Measurements from ENCODE around the gene PCDHGA1.

Gene PCDHGA1

DNA sequence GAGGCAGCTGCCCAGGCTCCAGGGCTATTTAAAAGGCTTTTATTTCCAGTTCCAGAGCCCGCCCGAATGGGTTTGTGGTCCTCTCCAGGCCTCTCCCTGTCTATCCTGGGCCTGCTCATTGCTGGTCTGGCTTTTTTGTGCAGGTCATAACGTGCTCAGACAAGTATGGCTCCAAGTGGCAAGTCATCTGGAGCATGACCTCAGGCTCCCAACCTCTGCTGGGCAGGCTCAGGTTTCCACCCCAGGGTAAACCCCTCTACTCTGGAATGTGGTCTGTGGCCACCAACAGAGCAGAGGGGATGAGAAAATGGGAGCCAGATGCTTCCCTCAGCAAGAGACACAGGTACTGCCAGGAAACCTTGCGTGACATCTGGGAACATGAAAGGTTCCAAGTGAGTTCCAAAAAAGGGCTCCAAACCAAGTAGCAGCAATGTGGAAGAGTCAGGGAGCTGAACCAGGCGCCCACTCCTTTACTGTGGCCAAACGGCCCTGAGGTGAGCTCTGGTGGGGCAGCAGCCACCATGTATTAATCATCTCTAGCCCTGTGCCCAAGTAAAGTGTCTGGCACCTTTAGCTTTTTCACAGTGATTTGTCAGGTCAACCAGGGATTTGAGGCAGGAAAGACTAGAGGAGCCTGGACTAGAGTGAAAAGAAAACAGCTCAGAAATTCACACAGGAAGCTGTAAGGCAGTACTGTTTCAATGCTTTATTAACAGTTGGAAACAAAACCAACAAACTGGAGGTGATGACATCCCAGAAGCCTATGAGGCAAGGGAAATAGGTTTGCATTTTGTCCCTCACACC lies 184.2 kb downstream of the PCDHGA1 start:
- Mint-ChIP-seq H3K9me3 (no peaks in the 10 kb centered on the region), H3K4me1 (peaks cover 21% of the 10 kb centered on the region), H3K27ac (ENCODE audit: low read depth) (no peak overlapping the region), H3K4me3 (peak overlapping the region; percentile 69), H3K27me3 (no peaks in the 10 kb centered on the region), H3K36me3 (ENCODE audit: insufficient read depth) (peaks cover 54% of the 10 kb centered on the region)
- DNase-seq (ENCODE audit: low spot score in 2 of 2) (no peak), ATAC-seq (replicated peaks; ENCODE audit: extremely low read depth, poor library complexity, severe bottlenecking) (no peak)

DNA sequence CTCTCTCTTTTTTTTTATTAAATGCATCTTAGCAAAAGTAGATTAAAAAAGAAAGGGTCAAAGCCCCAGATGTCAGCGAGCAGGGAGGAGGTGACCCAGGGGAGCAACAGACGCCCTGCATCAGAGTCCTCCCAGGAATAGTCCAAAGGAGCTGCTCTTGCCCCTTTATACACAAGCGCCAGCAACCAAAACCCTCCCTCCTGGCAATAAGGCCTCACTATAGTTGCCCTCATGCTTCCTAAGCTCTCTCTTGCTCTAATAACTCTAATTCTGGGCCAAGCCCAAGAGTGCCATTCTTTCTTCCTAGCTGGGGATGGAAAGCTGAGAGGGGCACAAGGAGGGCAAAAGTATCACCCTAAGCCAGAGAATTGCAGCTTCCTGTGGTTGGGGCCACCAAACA lies 184.8 kb downstream of the PCDHGA1 start:
- Mint-ChIP-seq H3K4me1 (peaks cover 21% of the 10 kb centered on the region), H3K27me3 (no peaks in the 10 kb centered on the region), H3K27ac (ENCODE audit: low read depth) (no peak overlapping the region), H3K36me3 (ENCODE audit: insufficient read depth) (peaks cover 55% of the 10 kb centered on the region), H3K4me3 (no peak overlapping the region), H3K9me3 (no peaks in the 10 kb centered on the region)
- ATAC-seq (replicated peaks; ENCODE audit: extremely low read depth, poor library complexity, severe bottlenecking) (no peak), DNase-seq (ENCODE audit: low spot score in 2 of 2) (no peak)

DNA sequence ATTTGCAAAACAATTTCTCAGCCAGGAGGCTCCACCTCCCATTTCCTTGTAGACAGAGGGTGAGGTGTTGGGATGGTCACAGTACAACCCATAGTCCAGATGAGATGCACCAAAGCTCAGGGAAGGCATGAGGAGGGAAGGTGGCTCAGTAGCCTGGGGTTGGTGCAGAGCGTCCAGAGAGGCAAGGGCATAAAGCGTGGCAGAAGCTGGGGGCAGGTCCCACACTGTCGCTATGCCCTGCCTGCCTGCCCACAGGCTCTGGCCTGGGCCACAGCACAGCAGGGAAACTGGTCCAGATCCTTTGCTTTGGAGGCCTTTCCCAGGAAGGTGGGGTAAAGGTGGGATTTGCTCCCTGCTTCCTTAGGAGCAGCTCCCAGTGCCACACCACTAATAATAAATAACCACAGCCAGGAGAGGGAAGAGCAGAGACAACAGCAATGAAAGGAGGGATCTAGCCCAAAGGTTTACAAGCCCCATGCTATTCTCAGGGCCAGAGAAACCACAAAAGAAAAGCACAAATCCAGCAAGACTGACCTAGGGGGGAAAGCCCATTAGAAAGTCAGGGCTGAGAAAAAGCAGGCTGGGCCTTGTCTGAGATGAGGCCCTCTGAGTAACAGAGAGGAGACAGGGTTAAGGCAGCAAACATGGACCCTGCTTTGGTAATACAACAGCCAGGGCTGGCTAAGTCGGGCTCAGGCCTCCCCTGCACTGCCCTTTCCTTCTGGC lies 185.8 kb downstream of the PCDHGA1 start:
- H3K27ac Mint-ChIP-seq (ENCODE audit: low read depth): no peak overlapping the region

DNA sequence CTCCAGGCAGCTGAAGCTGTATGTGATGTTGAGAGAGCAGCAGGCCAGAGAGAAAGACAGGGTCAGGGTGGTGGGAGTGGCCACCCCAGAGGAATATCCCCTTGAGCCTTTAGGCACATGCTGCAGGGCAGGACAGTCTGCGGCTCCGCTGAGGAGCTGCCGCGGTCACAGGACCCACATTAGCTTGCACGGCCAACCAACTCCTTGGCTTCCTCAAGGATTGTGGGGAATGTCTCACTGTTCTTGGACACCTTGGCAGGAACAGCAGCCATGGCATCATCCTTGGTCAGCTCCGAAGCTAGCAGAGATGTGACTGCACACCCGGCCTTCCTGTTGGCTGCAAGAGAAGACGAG lies 186.3 kb downstream of the PCDHGA1 start:
- Mint-ChIP-seq H3K27me3 (no peaks in the 10 kb centered on the region), H3K27ac (ENCODE audit: low read depth) (no peak overlapping the region), H3K9me3 (no peaks in the 10 kb centered on the region), H3K36me3 (ENCODE audit: insufficient read depth) (peaks cover 67% of the 10 kb centered on the region), H3K4me1 (peaks cover 21% of the 10 kb centered on the region), H3K4me3 (no peak overlapping the region)
- ATAC-seq (replicated peaks; ENCODE audit: extremely low read depth, poor library complexity, severe bottlenecking): no peak
- no peak for DNase-seq (ENCODE audit: low spot score in 2 of 2)

More for the DNA sequence above, 185.8 kb downstream of the PCDHGA1 start:
- Mint-ChIP-seq H3K36me3 (ENCODE audit: insufficient read depth) (peaks cover 61% of the 10 kb centered on the region), H3K9me3 (no peaks in the 10 kb centered on the region), H3K27me3 (no peaks in the 10 kb centered on the region), H3K4me3 (no peak overlapping the region), H3K4me1 (peaks cover 21% of the 10 kb centered on the region)
- DNase-seq (ENCODE audit: low spot score in 2 of 2): no peak
- no peak for ATAC-seq (replicated peaks; ENCODE audit: extremely low read depth, poor library complexity, severe bottlenecking)

DNA sequence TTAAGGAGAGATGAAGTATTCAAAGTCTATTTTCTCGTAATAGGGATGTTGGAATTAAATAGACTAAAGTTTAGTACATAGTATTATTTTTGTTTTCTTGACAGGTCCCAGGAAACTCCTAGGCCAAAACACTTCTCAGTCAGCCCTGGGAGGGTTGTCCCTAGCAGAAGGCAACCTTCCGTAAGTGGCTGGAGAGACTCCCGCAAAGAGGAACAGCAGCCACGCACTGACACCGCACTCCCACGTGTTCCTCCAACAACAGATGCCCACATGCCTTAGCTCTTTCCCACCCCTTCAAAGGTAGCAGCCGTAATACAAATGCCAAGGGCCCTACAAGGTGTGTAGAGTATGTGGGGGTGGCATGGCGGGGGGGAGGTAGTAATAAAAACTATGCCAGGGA lies 187.0 kb downstream of the PCDHGA1 start:
- H3K9me3 Mint-ChIP-seq: no peaks in the 10 kb centered on the region
- no peak for ATAC-seq (replicated peaks; ENCODE audit: extremely low read depth, poor library complexity, severe bottlenecking)
- H3K4me1 Mint-ChIP-seq: peaks cover 20% of the 10 kb centered on the region
- H3K27me3 Mint-ChIP-seq: no peaks in the 10 kb centered on the region
- H3K36me3 Mint-ChIP-seq (ENCODE audit: insufficient read depth): peaks cover 73% of the 10 kb centered on the region
- no peak overlapping the region for H3K27ac Mint-ChIP-seq (ENCODE audit: low read depth)
- DNase-seq (ENCODE audit: low spot score in 2 of 2): no peak
- no peak overlapping the region for H3K4me3 Mint-ChIP-seq

DNA sequence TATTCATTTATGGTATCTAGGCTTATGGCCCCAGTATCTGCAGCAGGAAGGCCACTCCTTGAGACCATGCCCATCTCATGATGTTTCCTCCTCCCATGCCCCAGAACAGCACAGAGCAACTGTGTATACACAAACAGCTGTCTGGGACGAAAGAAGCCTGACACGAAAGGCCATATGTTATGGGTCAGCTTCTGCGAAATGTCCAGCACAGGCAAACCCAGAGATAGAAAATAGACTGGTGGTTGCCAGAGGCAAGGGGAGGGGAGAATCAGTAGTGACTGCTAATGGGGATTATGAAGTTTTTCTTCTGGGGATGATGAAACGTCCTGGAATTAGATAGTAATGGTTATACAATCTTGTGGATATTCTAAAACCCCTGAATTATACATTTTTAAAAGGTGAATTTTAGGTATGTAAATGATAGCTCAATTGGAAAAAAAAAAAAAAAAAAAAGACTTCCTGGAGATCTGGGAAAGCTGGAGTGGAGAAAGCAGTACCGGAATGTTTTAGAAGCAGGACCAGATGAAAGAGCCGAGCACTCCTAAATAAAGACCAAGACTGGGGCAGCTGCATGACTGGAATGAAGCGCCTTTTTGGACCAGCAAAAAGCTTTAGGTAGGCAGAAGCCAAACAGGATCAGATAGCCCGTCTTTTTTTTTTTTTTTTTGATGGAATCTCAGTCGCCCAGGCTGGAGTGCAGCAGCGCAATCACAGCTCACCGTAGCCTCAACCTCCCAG lies 187.7 kb downstream of the PCDHGA1 start:
- H3K36me3 Mint-ChIP-seq (ENCODE audit: insufficient read depth): peaks cover 71% of the 10 kb centered on the region

DNA sequence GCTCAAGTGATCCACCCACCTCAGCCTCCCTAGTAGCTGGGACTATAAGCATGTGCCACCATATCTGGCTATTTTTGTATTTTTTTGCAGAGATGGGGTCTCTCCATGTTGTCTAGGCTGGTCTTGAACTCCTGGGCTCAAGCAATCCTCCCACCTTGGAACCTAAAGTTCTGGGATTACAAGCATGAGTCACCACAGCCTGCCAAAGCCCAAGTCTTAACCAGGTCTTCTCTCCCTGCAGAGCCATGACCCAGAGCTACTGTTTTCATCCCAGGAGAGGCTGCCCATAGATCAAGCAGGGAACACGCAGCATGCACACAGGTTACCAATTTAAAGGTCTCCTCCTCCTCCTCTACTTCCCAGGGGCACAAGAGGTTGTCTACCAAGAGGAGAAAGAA lies 188.3 kb downstream of the PCDHGA1 start:
- peaks cover 10% of the 10 kb centered on the region for H3K4me1 Mint-ChIP-seq
- no peaks in the 10 kb centered on the region for H3K27me3 Mint-ChIP-seq
- peaks cover 73% of the 10 kb centered on the region for H3K36me3 Mint-ChIP-seq (ENCODE audit: insufficient read depth)
- no peak for DNase-seq (ENCODE audit: low spot score in 2 of 2)
- H3K9me3 Mint-ChIP-seq: no peaks in the 10 kb centered on the region
- H3K4me3 Mint-ChIP-seq: no peak overlapping the region
- ATAC-seq (replicated peaks; ENCODE audit: extremely low read depth, poor library complexity, severe bottlenecking): no peak
- H3K27ac Mint-ChIP-seq (ENCODE audit: low read depth): no peak overlapping the region

More for the DNA sequence above, 187.7 kb downstream of the PCDHGA1 start:
- no peak overlapping the region for H3K4me3 Mint-ChIP-seq
- no peaks in the 10 kb centered on the region for H3K9me3 Mint-ChIP-seq
- H3K4me1 Mint-ChIP-seq: peaks cover 13% of the 10 kb centered on the region
- ATAC-seq (replicated peaks; ENCODE audit: extremely low read depth, poor library complexity, severe bottlenecking): no peak
- no peaks in the 10 kb centered on the region for H3K27me3 Mint-ChIP-seq
- no peak overlapping the region for H3K27ac Mint-ChIP-seq (ENCODE audit: low read depth)
- DNase-seq (ENCODE audit: low spot score in 2 of 2): no peak

DNA sequence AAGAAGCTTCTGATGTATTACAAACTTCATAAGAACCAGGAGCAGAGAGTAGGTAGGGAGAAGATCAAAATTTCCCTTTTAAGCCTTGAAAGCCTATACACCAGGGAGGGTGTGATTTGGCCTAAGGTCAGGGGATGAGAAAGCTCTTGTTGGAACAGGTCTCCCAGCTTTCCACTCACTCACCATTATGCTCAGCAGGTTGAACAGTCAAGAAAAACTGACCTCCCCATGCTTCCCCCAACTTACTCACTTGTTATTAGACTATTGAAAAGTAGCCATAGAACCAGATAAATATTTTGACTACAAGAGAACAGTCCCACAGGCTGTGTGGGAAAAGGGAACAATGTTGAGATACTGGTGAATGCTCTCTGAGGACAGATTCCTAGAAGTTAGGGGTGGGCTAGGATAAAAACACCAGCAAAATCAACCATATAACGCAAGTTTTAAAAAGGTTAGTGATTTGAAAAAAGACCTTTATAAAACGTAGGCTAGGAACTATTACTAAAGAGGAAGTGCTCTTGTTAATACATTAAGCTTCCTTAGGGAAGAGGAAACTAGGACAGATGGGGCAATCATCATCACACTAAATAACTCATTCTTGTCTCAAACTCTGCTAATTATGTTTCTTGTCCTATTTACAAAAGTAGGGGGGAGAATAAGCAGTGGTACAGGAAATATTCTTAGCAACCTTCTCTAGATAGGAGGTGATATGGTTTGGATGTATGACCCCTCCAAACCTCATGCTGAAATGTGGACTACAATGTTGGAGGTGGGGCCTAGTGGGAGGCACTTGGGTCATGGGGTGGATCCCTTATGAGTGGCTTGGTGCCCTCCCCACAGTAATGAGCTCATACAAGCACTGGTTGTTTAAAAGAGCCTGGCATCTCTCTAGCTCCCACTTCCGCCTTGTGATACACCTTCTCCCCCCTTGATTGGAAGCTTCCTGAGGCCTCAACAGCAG lies 189.6 kb downstream of the PCDHGA1 start:
- no peak for DNase-seq (ENCODE audit: low spot score in 2 of 2)
- Mint-ChIP-seq H3K27me3 (no peaks in the 10 kb centered on the region), H3K36me3 (ENCODE audit: insufficient read depth) (peaks cover 81% of the 10 kb centered on the region), H3K4me3 (no peak overlapping the region), H3K9me3 (no peaks in the 10 kb centered on the region), H3K27ac (ENCODE audit: low read depth) (no peak overlapping the region), H3K4me1 (peaks cover 7% of the 10 kb centered on the region)
- no peak for ATAC-seq (replicated peaks; ENCODE audit: extremely low read depth, poor library complexity, severe bottlenecking)

DNA sequence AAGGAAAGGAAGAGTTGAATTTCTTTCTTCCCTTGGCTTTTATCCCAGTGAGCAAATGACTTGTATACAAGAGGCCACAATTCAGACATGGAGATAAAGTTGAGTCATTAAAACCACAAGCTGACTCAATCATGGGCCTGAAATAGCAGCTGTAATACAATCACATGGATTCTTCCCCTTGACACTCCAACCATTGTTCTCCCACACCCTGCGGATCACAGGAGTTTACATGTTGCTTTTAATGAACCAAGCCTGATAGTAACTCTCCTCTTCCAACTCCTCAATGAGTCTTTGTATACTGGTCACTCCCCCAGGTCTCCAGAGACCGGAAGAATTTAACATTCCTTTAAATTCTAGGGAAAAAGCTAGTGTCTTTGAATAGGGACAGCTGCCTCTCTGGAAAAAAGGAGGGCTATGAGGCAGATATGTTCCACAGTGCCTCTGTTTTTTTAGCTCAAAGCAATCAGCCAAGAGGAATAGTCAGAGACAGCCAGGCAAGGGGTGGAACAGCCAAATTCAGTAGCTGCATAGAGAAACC lies 191.0 kb downstream of the PCDHGA1 start:
- H3K4me1 Mint-ChIP-seq: peaks cover 13% of the 10 kb centered on the region
- H3K27me3 Mint-ChIP-seq: no peaks in the 10 kb centered on the region
- peaks cover 83% of the 10 kb centered on the region for H3K36me3 Mint-ChIP-seq (ENCODE audit: insufficient read depth)
- DNase-seq (ENCODE audit: low spot score in 2 of 2): no peak
- no peak overlapping the region for H3K4me3 Mint-ChIP-seq
- H3K27ac Mint-ChIP-seq (ENCODE audit: low read depth): no peak overlapping the region
- no peak for ATAC-seq (replicated peaks; ENCODE audit: extremely low read depth, poor library complexity, severe bottlenecking)
- no peaks in the 10 kb centered on the region for H3K9me3 Mint-ChIP-seq

DNA sequence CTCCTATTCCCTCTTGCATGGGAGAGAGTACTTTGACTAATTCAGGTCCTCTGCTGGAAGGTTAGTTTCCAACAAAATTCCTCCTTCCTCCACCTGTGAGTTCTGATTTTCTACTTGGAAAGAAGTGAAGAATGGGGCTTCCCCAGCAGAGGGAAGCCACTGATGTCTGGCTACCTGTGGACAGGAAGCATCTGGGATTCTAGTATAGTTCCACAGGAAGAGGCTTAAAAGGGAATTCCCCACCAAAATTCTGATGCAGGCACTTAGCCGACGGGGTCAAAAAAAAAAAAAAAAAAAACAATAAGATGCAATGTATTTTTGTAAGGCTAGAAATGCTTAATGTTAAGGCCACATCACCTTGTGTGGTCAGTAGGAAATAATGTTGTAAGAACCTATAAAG lies 192.0 kb downstream of the PCDHGA1 start:
- DNase-seq (ENCODE audit: low spot score in 2 of 2): no peak
- no peak overlapping the region for H3K27ac Mint-ChIP-seq (ENCODE audit: low read depth)
- no peak overlapping the region for H3K4me3 Mint-ChIP-seq
- H3K27me3 Mint-ChIP-seq: no peaks in the 10 kb centered on the region
- peaks cover 85% of the 10 kb centered on the region for H3K36me3 Mint-ChIP-seq (ENCODE audit: insufficient read depth)
- peaks cover 13% of the 10 kb centered on the region for H3K4me1 Mint-ChIP-seq
- ATAC-seq (replicated peaks; ENCODE audit: extremely low read depth, poor library complexity, severe bottlenecking): no peak
- no peaks in the 10 kb centered on the region for H3K9me3 Mint-ChIP-seq

DNA sequence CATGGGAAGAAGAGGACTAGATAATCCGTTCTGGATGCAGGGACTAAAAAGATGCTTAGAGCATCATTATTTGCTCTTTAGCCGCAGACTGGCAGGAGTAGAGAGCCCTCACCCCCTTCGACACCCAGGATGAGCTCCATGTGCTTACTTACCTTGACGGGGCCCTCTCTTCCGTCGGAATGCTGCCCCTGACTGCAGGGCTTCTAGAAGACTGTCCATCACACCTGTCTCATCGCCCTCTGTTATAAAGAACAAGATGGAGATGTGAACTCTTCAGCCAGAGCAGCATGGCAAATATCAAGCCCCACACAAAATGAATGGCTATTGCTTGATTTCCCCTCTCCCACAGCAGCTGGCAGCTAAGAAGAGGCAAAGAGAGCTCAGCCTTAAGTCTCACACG lies 193.7 kb downstream of the PCDHGA1 start:
- Mint-ChIP-seq H3K36me3 (ENCODE audit: insufficient read depth) (peaks cover 84% of the 10 kb centered on the region), H3K27ac (ENCODE audit: low read depth) (no peak overlapping the region), H3K27me3 (no peaks in the 10 kb centered on the region), H3K9me3 (no peaks in the 10 kb centered on the region), H3K4me3 (no peak overlapping the region), H3K4me1 (peaks cover 13% of the 10 kb centered on the region)
- ATAC-seq (replicated peaks; ENCODE audit: extremely low read depth, poor library complexity, severe bottlenecking) (no peak), DNase-seq (ENCODE audit: low spot score in 2 of 2) (no peak)

Measured in central memory CD8-positive, alpha-beta T cell (primary cell).